HEK293 (cell line): ENCODE results near the gene MYZAP.

Source experiments
- CTCF ChIA-PET: fragments of 350-600 bp; formaldehyde crosslinking; extraction: SDS; loops from one replicate; lab custom pipeline; 2021; ENCODE audit warnings: antibody characterized with exemption; lab: Yijun Ruan, JAX
- POLR2A ChIA-PET: fragments of 300-600 bp; formaldehyde crosslinking; extraction: SDS; loops from one replicate; lab custom pipeline; 2020; ENCODE audit warnings: antibody characterized with exemption, inconsistent platforms; lab: Yijun Ruan, JAX
- H3K27ac ChIP-seq: fragments of 200-500 bp; sonication (Bioruptor generic); 2 replicates; pipeline ENCODE4 v1.5.1; 2014; ENCODE audit warnings: low read depth, low read length, control low read depth, inconsistent platforms; ENCODE audit errors: extremely low read depth
- H3K36me3 ChIP-seq, 2 experiments: fragments of 200-500 bp in 1 of 2; sonication (Bioruptor generic) in 1 of 2; 1 replicate in 1 of 2; 2 replicates in 1 of 2; pipeline ENCODE4 v1.5.1; 2014 to 2017; ENCODE audit warnings: inconsistent platforms in 2 of 2, low read length in 2 of 2; ENCODE audit not compliant: control insufficient read depth in 2 of 2, insufficient read depth in 1 of 2
- H3K4me1 ChIP-seq: fragments of 200-500 bp; sonication (Bioruptor generic); 2 replicates; pipeline ENCODE4 v1.5.1; 2014; ENCODE audit warnings: mild to moderate bottlenecking, low read length, inconsistent platforms; ENCODE audit not compliant: control insufficient read depth, insufficient read depth
- H3K4me3 ChIP-seq: 2 replicates; pipeline ENCODE4 v1.5.1; 2011; ENCODE audit warnings: low read depth, mild to moderate bottlenecking, control low read depth, low read length, moderate library complexity
- H3K9me3 ChIP-seq: fragments of 200-500 bp; sonication (Bioruptor generic); 2 replicates; pipeline ENCODE4 v1.5.1; 2014; ENCODE audit warnings: low read depth, low read length, inconsistent platforms; ENCODE audit not compliant: control insufficient read depth, insufficient read depth
- BCL11B ChIP-seq: fragments of 450-650 bp; formaldehyde crosslinking; IDR thresholded peaks from 2 replicates; pipeline ENCODE4 v1.5.1; 2016; ENCODE audit warnings: low read depth, missing biosample characterization, missing genetic modification characterization
- BCL6B ChIP-seq: fragments of 450-650 bp; formaldehyde crosslinking; IDR thresholded peaks from 2 replicates; pipeline ENCODE4 v1.5.1; 2017; ENCODE audit warnings: missing biosample characterization, missing genetic modification characterization
- GLI2 ChIP-seq: fragments of 450-650 bp; formaldehyde crosslinking; IDR thresholded peaks from 2 replicates; pipeline ENCODE4; 2017; ENCODE audit warnings: missing biosample characterization, missing genetic modification characterization, low read depth, borderline replicate concordance
- GLI4 ChIP-seq: fragments of 450-650 bp; formaldehyde crosslinking; IDR thresholded peaks from 2 replicates; pipeline ENCODE4 v1.5.1; 2016; ENCODE audit warnings: missing biosample characterization, missing genetic modification characterization
- KLF9 ChIP-seq: fragments of 450-650 bp; formaldehyde crosslinking; IDR thresholded peaks from 2 replicates; pipeline ENCODE4 v1.5.1; 2016; ENCODE audit warnings: missing biosample characterization, missing genetic modification characterization, low read depth
- PRDM4 ChIP-seq: fragments of 450-650 bp; formaldehyde crosslinking; IDR thresholded peaks from 2 replicates; pipeline ENCODE4 v1.5.1; 2017; ENCODE audit warnings: missing biosample characterization, missing genetic modification characterization
- ZFP37 ChIP-seq: fragments of 450-650 bp; formaldehyde crosslinking; IDR thresholded peaks from 2 replicates; pipeline ENCODE4 v1.5.1; 2016; ENCODE audit warnings: missing biosample characterization, missing genetic modification characterization
- ZFP69B ChIP-seq: fragments of 450-650 bp; formaldehyde crosslinking; IDR thresholded peaks from 2 replicates; pipeline ENCODE4 v1.5.1; 2016; ENCODE audit warnings: missing biosample characterization, missing genetic modification characterization
- ZNF10 ChIP-seq: fragments of 450-650 bp; formaldehyde crosslinking; IDR thresholded peaks from 2 replicates; pipeline ENCODE4 v1.5.1; 2017; ENCODE audit warnings: missing biosample characterization, missing genetic modification characterization
- ZNF133 ChIP-seq: fragments of 450-650 bp; formaldehyde crosslinking; IDR thresholded peaks from 2 replicates; pipeline ENCODE4 v1.5.1; 2016; ENCODE audit warnings: missing biosample characterization, missing genetic modification characterization
- ZNF202 ChIP-seq: fragments of 450-650 bp; formaldehyde crosslinking; IDR thresholded peaks from 2 replicates; pipeline ENCODE4 v1.5.1; 2016; ENCODE audit warnings: missing biosample characterization, missing genetic modification characterization, borderline replicate concordance
- ZNF341 ChIP-seq: fragments of 450-650 bp; formaldehyde crosslinking; IDR thresholded peaks from 2 replicates; pipeline ENCODE4; 2016; ENCODE audit warnings: low read depth, missing biosample characterization, missing genetic modification characterization
- ZNF518A ChIP-seq: fragments of 450-650 bp; formaldehyde crosslinking; conservative IDR thresholded peaks from 2 replicates; pipeline ENCODE4 v1.5.1; 2016; ENCODE audit warnings: low read depth, missing biosample characterization, missing genetic modification characterization
- ZNF777 ChIP-seq: fragments of 450-650 bp; formaldehyde crosslinking; IDR thresholded peaks from 2 replicates; pipeline ENCODE4 v1.5.1; 2017; ENCODE audit warnings: missing biosample characterization, missing genetic modification characterization, borderline replicate concordance
- ZNF791 ChIP-seq: fragments of 450-650 bp; formaldehyde crosslinking; IDR thresholded peaks from 2 replicates; pipeline ENCODE4 v1.5.1; 2016; ENCODE audit warnings: missing biosample characterization, missing genetic modification characterization

MYZAP gene

GRCh38 chr15:57596978-57597377 is 5.3 kb downstream of the MYZAP start (continued):
- TF ChIP-seq PRDM4 = no peak
- TF ChIP-seq ZNF518A = no peak
- no peak for TF ChIP-seq ZFP37 (tag by site-specific recombination)
- no peak for TF ChIP-seq BCL6B
- TF ChIP-seq GLI4 = no peak
- no peak for TF ChIP-seq BCL11B (tag by site-specific recombination)
- TF ChIP-seq, all 188 proteins: peak for 0

- POLR2A ChIA-PET = no interaction called here
- Histone ChIP-seq H3K9me3 (no peaks in the 10 kb centered on the region), H3K27ac (no peak overlapping the region), H3K36me3 (no peaks in the 10 kb centered on the region)
- no peak for TF ChIP-seq GLI2 (tag by site-specific recombination)
- TF ChIP-seq ZNF133 (tag by site-specific recombination) = no peak
- TF ChIP-seq ZNF791 (tag by site-specific recombination) = no peak
- TF ChIP-seq ZFP69B = no peak
- no peak for TF ChIP-seq KLF9 (tag by site-specific recombination)
- no peak for TF ChIP-seq ZNF777 (tag by site-specific recombination)
- TF ChIP-seq ZNF202 (tag by site-specific recombination) = no peak
- no peak for TF ChIP-seq ZNF341 (tag by site-specific recombination)
- TF ChIP-seq ZNF10 (tag by site-specific recombination) = no peak
- TF ChIP-seq BCL11B (tag by site-specific recombination) = no peak
- TF ChIP-seq PRDM4 = no peak
- TF ChIP-seq, all 188 proteins: peak for 0
- no peak overlapping the region for H3K4me3 ChIP-seq
- CTCF ChIA-PET = no interaction called here
- no peaks in the 10 kb centered on the region for H3K4me1 ChIP-seq
Observed at GRCh38 chr15:57597431-57597830, 5.7 kb downstream of the MYZAP start.
